ENCODE measurements around the gene AKNA.

Gene AKNA

GRCh38 chr9:114315723-114316363 lies 71.9 kb downstream of the AKNA start:
- H3K9ac ChIP-seq (ENCODE audit: low read depth, low read length) = no peak overlapping the region
- no peaks in the 10 kb centered on the region for H3K27me3 ChIP-seq (ENCODE audit: control insufficient read depth, insufficient read depth, low read length)
- H3K36me3 ChIP-seq (ENCODE audit: control insufficient read depth, insufficient read depth, low read length) = no peaks in the 10 kb centered on the region
- no peaks in the 10 kb centered on the region for H3K4me1 ChIP-seq (ENCODE audit: control insufficient read depth, insufficient read depth, low read length)
- H3K9me3 ChIP-seq (ENCODE audit: control insufficient read depth, insufficient read depth, low read length) = no peaks in the 10 kb centered on the region
- no peak overlapping the region for H3K27ac ChIP-seq (ENCODE audit: low read depth, low read length)
- no peak overlapping the region for H3K4me3 ChIP-seq (ENCODE audit: low read depth, low read length)

- Histone ChIP-seq H3K9ac (ENCODE audit: low read depth, low read length) (no peak overlapping the region), H3K27me3 (ENCODE audit: control insufficient read depth, insufficient read depth, low read length) (no peaks in the 10 kb centered on the region), H3K36me3 (ENCODE audit: control insufficient read depth, insufficient read depth, low read length) (peaks cover 4% of the 10 kb centered on the region; the same call in 1 of the 2 replicates), H3K4me3 (ENCODE audit: low read depth, low read length) (no peak overlapping the region), H3K9me3 (ENCODE audit: control insufficient read depth, insufficient read depth, low read length) (no peaks in the 10 kb centered on the region), H3K4me1 (ENCODE audit: control insufficient read depth, insufficient read depth, low read length) (no peaks in the 10 kb centered on the region), H3K27ac (ENCODE audit: low read depth, low read length) (no peak overlapping the region)
Measured at GRCh38 chr9:114314881-114315722, 72.7 kb downstream of the AKNA start.

- Histone ChIP-seq H3K9ac (ENCODE audit: low read depth, low read length) (no peak overlapping the region), H3K27me3 (ENCODE audit: control insufficient read depth, insufficient read depth, low read length) (no peaks in the 10 kb centered on the region), H3K27ac (ENCODE audit: low read depth, low read length) (no peak overlapping the region), H3K9me3 (ENCODE audit: control insufficient read depth, insufficient read depth, low read length) (no peaks in the 10 kb centered on the region), H3K4me1 (ENCODE audit: control insufficient read depth, insufficient read depth, low read length) (no peaks in the 10 kb centered on the region), H3K36me3 (ENCODE audit: control insufficient read depth, insufficient read depth, low read length) (peaks cover 4% of the 10 kb centered on the region; the same call in 1 of the 2 replicates), H3K4me3 (ENCODE audit: low read depth, low read length) (no peak overlapping the region)
Measured at GRCh38 chr9:114314256-114314867, 73.4 kb downstream of the AKNA start.

- H3K4me3 ChIP-seq (ENCODE audit: low read depth, low read length) = no peak overlapping the region
- no peaks in the 10 kb centered on the region for H3K4me1 ChIP-seq (ENCODE audit: control insufficient read depth, insufficient read depth, low read length)
- no peak overlapping the region for H3K9ac ChIP-seq (ENCODE audit: low read depth, low read length)
- H3K9me3 ChIP-seq (ENCODE audit: control insufficient read depth, insufficient read depth, low read length) = no peaks in the 10 kb centered on the region
- no peak overlapping the region for H3K27ac ChIP-seq (ENCODE audit: low read depth, low read length)
- H3K27me3 ChIP-seq (ENCODE audit: control insufficient read depth, insufficient read depth, low read length) = no peaks in the 10 kb centered on the region
- peaks cover 4% of the 10 kb centered on the region; the same call in 1 of the 2 replicates for H3K36me3 ChIP-seq (ENCODE audit: control insufficient read depth, insufficient read depth, low read length)
Measured at GRCh38 chr9:114313186-114313585, 74.6 kb downstream of the AKNA start.

GRCh38 chr9:114312513-114312875 lies 75.3 kb downstream of the AKNA start:
- Histone ChIP-seq H3K4me1 (ENCODE audit: control insufficient read depth, insufficient read depth, low read length) (no peaks in the 10 kb centered on the region), H3K9ac (ENCODE audit: low read depth, low read length) (no peak overlapping the region), H3K9me3 (ENCODE audit: control insufficient read depth, insufficient read depth, low read length) (no peaks in the 10 kb centered on the region), H3K4me3 (ENCODE audit: low read depth, low read length) (no peak overlapping the region), H3K36me3 (ENCODE audit: control insufficient read depth, insufficient read depth, low read length) (peaks cover 10% of the 10 kb centered on the region; the same call in 1 of the 2 replicates), H3K27me3 (ENCODE audit: control insufficient read depth, insufficient read depth, low read length) (no peaks in the 10 kb centered on the region), H3K27ac (ENCODE audit: low read depth, low read length) (no peak overlapping the region)

- Histone ChIP-seq H3K27ac (ENCODE audit: low read depth, low read length) (no peak overlapping the region), H3K4me1 (ENCODE audit: control insufficient read depth, insufficient read depth, low read length) (no peaks in the 10 kb centered on the region), H3K9ac (ENCODE audit: low read depth, low read length) (no peak overlapping the region), H3K36me3 (ENCODE audit: control insufficient read depth, insufficient read depth, low read length) (peaks cover 10% of the 10 kb centered on the region; the same call in 1 of the 2 replicates), H3K27me3 (ENCODE audit: control insufficient read depth, insufficient read depth, low read length) (no peaks in the 10 kb centered on the region), H3K9me3 (ENCODE audit: control insufficient read depth, insufficient read depth, low read length) (no peaks in the 10 kb centered on the region), H3K4me3 (ENCODE audit: low read depth, low read length) (no peak overlapping the region)
Measured at GRCh38 chr9:114311571-114312512, 75.9 kb downstream of the AKNA start.

GRCh38 chr9:114310471-114311450 lies 77.0 kb downstream of the AKNA start:
- Histone ChIP-seq H3K4me3 (ENCODE audit: low read depth, low read length) (no peak overlapping the region), H3K4me1 (ENCODE audit: control insufficient read depth, insufficient read depth, low read length) (no peaks in the 10 kb centered on the region), H3K36me3 (ENCODE audit: control insufficient read depth, insufficient read depth, low read length) (peaks cover 10% of the 10 kb centered on the region; the same call in 1 of the 2 replicates), H3K9me3 (ENCODE audit: control insufficient read depth, insufficient read depth, low read length) (no peaks in the 10 kb centered on the region), H3K27me3 (ENCODE audit: control insufficient read depth, insufficient read depth, low read length) (no peaks in the 10 kb centered on the region), H3K9ac (ENCODE audit: low read depth, low read length) (no peak overlapping the region), H3K27ac (ENCODE audit: low read depth, low read length) (no peak overlapping the region)

GRCh38 chr9:114309096-114309495 lies 78.7 kb downstream of the AKNA start:
- Histone ChIP-seq H3K27ac (ENCODE audit: low read depth, low read length) (no peak overlapping the region), H3K9me3 (ENCODE audit: control insufficient read depth, insufficient read depth, low read length) (no peaks in the 10 kb centered on the region), H3K4me1 (ENCODE audit: control insufficient read depth, insufficient read depth, low read length) (no peaks in the 10 kb centered on the region), H3K9ac (ENCODE audit: low read depth, low read length) (no peak overlapping the region), H3K36me3 (ENCODE audit: control insufficient read depth, insufficient read depth, low read length) (peaks cover 10% of the 10 kb centered on the region; the same call in 1 of the 2 replicates), H3K27me3 (ENCODE audit: control insufficient read depth, insufficient read depth, low read length) (no peaks in the 10 kb centered on the region), H3K4me3 (ENCODE audit: low read depth, low read length) (no peak overlapping the region)

- Histone ChIP-seq H3K36me3 (ENCODE audit: control insufficient read depth, insufficient read depth, low read length) (peaks cover 10% of the 10 kb centered on the region; the same call in 1 of the 2 replicates), H3K9ac (ENCODE audit: low read depth, low read length) (no peak overlapping the region), H3K9me3 (ENCODE audit: control insufficient read depth, insufficient read depth, low read length) (no peaks in the 10 kb centered on the region), H3K4me1 (ENCODE audit: control insufficient read depth, insufficient read depth, low read length) (no peaks in the 10 kb centered on the region), H3K27ac (ENCODE audit: low read depth, low read length) (no peak overlapping the region), H3K27me3 (ENCODE audit: control insufficient read depth, insufficient read depth, low read length) (no peaks in the 10 kb centered on the region), H3K4me3 (ENCODE audit: low read depth, low read length) (no peak overlapping the region)
Measured at GRCh38 chr9:114308361-114308950, 79.3 kb downstream of the AKNA start.
